ENCODE results near the gene NCKAP5.
A peak's percentile ranks its signal among the peaks of the same experiment; 100 is the strongest.

Gene NCKAP5

DNA sequence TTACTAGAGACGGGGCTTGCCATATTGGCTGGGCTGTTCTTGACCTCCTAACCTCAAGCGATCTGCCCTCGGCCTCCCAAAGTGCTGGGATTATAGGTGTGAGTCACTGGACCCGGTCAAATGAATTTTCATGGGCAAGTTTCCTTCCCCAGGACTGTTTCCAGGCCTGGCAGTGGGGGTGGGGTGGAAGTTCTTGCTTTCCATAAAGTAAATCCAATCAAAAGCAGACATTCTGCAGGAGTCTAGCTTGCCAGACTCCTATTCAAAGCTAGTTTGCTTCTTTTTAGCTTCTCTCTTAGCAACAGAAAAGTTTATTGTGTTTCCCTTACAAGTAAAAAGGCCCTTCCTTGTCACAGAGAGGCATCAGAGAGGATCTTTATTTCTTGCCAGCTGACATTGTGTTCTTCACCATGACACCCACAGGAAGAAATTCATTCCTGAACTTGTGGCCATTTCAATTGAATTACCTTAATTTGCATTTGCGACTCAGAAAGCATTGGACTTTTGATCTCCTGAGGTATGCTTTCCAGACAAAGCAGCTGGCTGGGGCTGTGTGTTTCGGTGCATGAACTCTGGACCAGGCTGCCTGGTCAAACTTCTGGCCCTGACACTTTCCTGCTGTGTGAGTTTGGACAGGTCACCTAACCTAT, 936.1 kb downstream of the NCKAP5 start:
- peak; percentile 55 for DNase-seq (ENCODE audit: low read depth, low spot score)

DNA sequence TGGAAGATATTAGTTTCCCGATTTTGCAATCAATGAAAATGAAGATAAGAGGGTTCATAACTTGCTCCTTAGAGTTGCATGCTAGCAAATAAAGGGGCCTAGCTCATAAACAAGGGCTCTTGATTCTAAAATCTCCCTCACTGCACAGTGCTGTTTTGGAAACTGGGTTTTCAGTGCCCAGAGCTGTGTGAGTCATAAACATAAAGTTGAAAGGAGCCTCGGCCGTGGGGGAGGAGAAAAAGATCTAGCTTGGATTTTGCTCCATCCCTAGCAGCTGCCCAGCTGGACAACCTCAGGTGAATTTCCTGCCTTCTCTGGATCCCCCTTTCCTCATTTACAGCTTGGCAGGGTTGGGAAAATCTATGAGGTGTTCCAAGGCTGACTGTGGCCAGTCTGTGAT, 940.7 kb downstream of the NCKAP5 start:
- DNase-seq (ENCODE audit: low read depth, low spot score) = no peak

DNA sequence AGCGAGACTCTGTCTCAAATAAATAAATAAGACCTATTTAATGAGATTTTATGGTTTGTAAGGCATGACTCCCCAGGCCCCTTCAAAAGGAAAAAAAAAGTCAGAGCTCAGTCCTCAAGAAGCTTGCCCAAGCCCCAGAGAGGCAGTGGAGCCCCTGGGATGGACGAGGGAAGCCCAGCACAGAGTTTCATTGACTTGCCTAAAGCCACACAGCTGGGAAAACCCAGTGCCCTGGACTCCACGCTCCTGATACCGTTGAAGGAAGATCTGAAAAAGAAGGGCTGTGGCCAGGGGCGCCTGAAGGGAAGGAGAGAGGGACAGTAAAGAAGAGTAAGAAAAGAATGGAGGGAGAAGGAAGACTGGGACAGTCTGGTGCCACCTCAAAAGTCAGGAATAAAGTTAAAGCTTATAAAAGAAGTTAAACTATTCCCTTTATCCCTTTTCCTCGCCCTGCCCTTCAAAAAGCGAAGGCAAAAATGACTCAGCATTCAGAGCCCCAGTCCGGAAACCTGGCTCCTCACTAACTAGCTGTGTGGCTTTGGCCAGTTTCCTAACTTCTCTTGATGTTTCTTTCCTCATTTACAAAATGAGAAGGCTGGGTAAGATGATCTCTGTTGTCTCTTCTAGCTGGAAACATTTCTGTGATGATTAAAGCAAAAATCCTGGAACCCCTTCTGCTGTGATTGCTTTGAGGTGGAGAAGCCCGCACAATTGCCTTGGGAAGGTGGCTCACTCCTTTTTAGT, 945.0 kb downstream of the NCKAP5 start:
- no peak for DNase-seq (ENCODE audit: low read depth, low spot score)

Data from ELF-1 (cell line).